ENCODE results near the gene PDCD1.

PDCD1 gene

GRCh38 chr2:241895427-241895711 lies 36.7 kb upstream of the PDCD1 start:
- H3K27me3 Mint-ChIP-seq (ENCODE audit: low read depth), result peaks cover 15% of the 10 kb centered on the region

GRCh38 chr2:241894681-241895426 lies 36.2 kb upstream of the PDCD1 start:
- Mint-ChIP-seq H3K36me3 (ENCODE audit: low read depth) (no peaks in the 10 kb centered on the region), H3K4me3 (no peak overlapping the region), H3K27me3 (ENCODE audit: low read depth) (peaks cover 14% of the 10 kb centered on the region), H3K9me3 (no peaks in the 10 kb centered on the region), H3K27ac (no peak overlapping the region), H3K4me1 (peaks cover 51% of the 10 kb centered on the region)
- no peak for TF ChIP-seq CTCF (IDR thresholded peaks at IDR 0.05; ENCODE audit: unreplicated experiment in 3 of 3)

More at GRCh38 chr2:241895427-241895711, 36.7 kb upstream of the PDCD1 start:
- no peak for TF ChIP-seq CTCF (IDR thresholded peaks at IDR 0.05; ENCODE audit: unreplicated experiment in 3 of 3)
- peaks cover 54% of the 10 kb centered on the region for H3K4me1 Mint-ChIP-seq
- no peak overlapping the region for H3K4me3 Mint-ChIP-seq
- H3K27ac Mint-ChIP-seq, result peak overlapping the region in 2 of 3 experiments; percentile 44 to 82
- H3K9me3 Mint-ChIP-seq, result no peaks in the 10 kb centered on the region
- H3K36me3 Mint-ChIP-seq (ENCODE audit: low read depth), result no peaks in the 10 kb centered on the region

GRCh38 chr2:241894056-241894641 lies 35.5 kb upstream of the PDCD1 start:
- Mint-ChIP-seq H3K4me1 (peaks cover 51% of the 10 kb centered on the region), H3K9me3 (peaks cover 2% of the 10 kb centered on the region), H3K4me3 (no peak overlapping the region), H3K27ac (peak overlapping the region in 2 of 3 experiments; percentile 19 to 39), H3K36me3 (ENCODE audit: low read depth) (peaks cover 2% of the 10 kb centered on the region), H3K27me3 (ENCODE audit: low read depth) (peaks cover 8% of the 10 kb centered on the region)
- no peak for TF ChIP-seq CTCF (IDR thresholded peaks at IDR 0.05; ENCODE audit: unreplicated experiment in 3 of 3)

- Mint-ChIP-seq H3K27ac (peak overlapping the region in 2 of 3 experiments; percentile 19 to 39), H3K36me3 (ENCODE audit: low read depth) (peaks cover 6% of the 10 kb centered on the region), H3K27me3 (ENCODE audit: low read depth) (peaks cover 7% of the 10 kb centered on the region), H3K4me3 (no peak overlapping the region), H3K4me1 (peaks cover 49% of the 10 kb centered on the region), H3K9me3 (peaks cover 2% of the 10 kb centered on the region)
- TF ChIP-seq CTCF (IDR thresholded peaks at IDR 0.05; ENCODE audit: unreplicated experiment in 3 of 3), result no peak
Measured at GRCh38 chr2:241893265-241893664, 34.6 kb upstream of the PDCD1 start.

GRCh38 chr2:241892299-241893137 lies 33.8 kb upstream of the PDCD1 start:
- TF ChIP-seq CTCF (IDR thresholded peaks at IDR 0.05; ENCODE audit: unreplicated experiment in 3 of 3), result no peak
- Mint-ChIP-seq H3K36me3 (ENCODE audit: low read depth) (peaks cover 11% of the 10 kb centered on the region), H3K27me3 (ENCODE audit: low read depth) (peaks cover 8% of the 10 kb centered on the region), H3K9me3 (peaks cover 5% of the 10 kb centered on the region), H3K4me1 (peaks cover 53% of the 10 kb centered on the region), H3K4me3 (peak overlapping the region in 1 of 3 experiments; percentile 5), H3K27ac (peak overlapping the region in 2 of 3 experiments; percentile 19 to 29)

Data from nephron (organoid).